ENCODE measurements around the gene NFKB1.

NFKB1 gene

DNA sequence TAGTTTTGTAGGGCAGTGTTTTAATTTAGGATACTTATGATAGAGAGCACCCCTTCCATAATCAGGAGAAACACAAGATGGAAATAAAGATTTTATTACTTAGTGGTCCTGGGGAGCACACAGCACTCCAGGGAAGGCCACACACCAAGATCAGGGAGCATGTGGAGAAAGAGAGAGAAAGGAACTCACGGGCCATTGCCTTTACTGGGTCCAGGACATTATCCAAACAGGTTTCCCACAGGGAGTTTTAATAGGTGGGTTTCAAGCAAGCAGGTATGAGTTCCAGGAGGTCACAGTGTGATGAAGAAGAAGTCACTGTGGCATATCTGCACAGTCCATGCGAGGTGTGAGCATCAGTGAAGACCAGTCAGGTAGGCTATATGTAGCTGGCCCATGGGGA lies 46.8 kb downstream of the NFKB1 start:
- Histone ChIP-seq H4K20me1 (ENCODE audit: insufficient read depth) (no peaks in the 10 kb centered on the region), H3K4me3 (IDR thresholded peaks at IDR 0.05; ENCODE audit: insufficient read depth, low read depth, low read length) (no peak overlapping the region), H3K27me3 (ENCODE audit: insufficient read depth, low read depth) (no peaks in the 10 kb centered on the region), H3K9ac (no peak overlapping the region), H3K4me1 (ENCODE audit: low read depth, poor library complexity, severe bottlenecking) (peaks cover 51% of the 10 kb centered on the region), H3K4me2 (no peak overlapping the region), H3K27ac (no peak overlapping the region), H2AFZ (ENCODE audit: low read depth) (no peak overlapping the region), H3K36me3 (ENCODE audit: insufficient read depth) (no peaks in the 10 kb centered on the region), H3K79me2 (ENCODE audit: insufficient read depth, low read depth) (no peaks in the 10 kb centered on the region)
- TF ChIP-seq, protein P1, sequence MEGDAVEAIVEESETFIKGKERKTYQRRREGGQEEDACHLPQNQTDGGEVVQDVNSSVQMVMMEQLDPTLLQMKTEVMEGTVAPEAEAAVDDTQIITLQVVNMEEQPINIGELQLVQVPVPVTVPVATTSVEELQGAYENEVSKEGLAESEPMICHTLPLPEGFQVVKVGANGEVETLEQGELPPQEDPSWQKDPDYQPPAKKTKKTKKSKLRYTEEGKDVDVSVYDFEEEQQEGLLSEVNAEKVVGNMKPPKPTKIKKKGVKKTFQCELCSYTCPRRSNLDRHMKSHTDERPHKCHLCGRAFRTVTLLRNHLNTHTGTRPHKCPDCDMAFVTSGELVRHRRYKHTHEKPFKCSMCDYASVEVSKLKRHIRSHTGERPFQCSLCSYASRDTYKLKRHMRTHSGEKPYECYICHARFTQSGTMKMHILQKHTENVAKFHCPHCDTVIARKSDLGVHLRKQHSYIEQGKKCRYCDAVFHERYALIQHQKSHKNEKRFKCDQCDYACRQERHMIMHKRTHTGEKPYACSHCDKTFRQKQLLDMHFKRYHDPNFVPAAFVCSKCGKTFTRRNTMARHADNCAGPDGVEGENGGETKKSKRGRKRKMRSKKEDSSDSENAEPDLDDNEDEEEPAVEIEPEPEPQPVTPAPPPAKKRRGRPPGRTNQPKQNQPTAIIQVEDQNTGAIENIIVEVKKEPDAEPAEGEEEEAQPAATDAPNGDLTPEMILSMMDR (conservative IDR thresholded peaks at IDR 0.05; ENCODE audit: low read depth, low read length): no peak

DNA sequence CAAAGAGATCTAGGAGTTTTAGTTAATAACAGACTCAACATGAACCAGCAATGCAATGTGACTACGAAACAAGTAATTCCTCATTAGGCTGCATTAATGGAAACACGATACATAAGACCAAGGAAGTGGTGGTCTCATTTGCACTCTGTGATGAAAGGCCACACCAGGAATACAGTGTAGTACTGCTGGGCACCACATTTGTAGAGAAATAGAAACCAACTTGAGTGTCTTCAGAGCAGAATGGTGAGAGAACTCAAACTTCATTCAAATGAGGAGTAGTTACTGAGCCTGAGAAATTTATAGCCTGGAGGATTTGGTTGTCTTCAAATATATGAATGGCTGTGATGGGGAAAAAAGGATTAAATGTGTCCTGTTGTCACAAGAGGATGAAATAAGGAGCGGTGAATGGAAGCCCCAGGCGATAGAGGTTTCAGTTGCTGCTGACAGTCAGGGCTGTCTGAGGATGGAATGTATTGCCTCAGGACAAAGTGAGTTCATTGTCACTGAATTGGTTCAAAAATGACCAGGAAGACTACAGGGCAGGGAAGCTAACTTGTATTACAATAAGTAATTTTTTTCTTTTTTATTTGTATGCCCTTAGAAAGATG lies 50.9 kb downstream of the NFKB1 start:
- Histone ChIP-seq H3K4me1 (ENCODE audit: low read depth, poor library complexity, severe bottlenecking) (peaks cover 27% of the 10 kb centered on the region), H3K9ac (no peak overlapping the region), H3K4me2 (peak overlapping the region; percentile 23; the same call in 1 of the 2 replicates), H4K20me1 (ENCODE audit: insufficient read depth) (no peaks in the 10 kb centered on the region), H3K27ac (no peak overlapping the region), H3K27me3 (ENCODE audit: insufficient read depth, low read depth) (no peaks in the 10 kb centered on the region), H2AFZ (ENCODE audit: low read depth) (no peak overlapping the region), H3K36me3 (ENCODE audit: insufficient read depth) (no peaks in the 10 kb centered on the region), H3K4me3 (IDR thresholded peaks at IDR 0.05; ENCODE audit: insufficient read depth, low read depth, low read length) (no peak overlapping the region), H3K79me2 (ENCODE audit: insufficient read depth, low read depth) (no peaks in the 10 kb centered on the region; the same call in 1 of the 2 replicates)
- TF ChIP-seq, protein P1 (conservative IDR thresholded peaks at IDR 0.05; ENCODE audit: low read depth, low read length): no peak

DNA sequence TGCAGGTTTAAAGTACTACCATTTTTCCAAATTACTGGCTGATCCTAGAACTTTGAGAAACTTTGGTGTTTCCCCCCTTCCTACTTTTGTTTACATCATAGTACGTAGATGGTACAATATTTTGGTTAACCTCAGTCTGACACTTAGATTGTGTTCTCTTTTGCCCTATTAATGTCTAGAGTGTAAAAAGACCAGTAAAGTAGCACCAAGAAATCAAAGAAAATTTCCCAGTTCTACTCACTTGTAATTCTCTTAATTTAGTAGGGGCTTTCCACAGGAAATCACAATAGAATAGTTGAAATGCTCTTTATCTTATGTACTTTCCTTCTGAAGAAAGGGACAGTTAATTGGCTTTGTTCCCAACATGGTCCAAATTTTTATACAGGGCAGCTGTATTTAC lies 51.6 kb downstream of the NFKB1 start:
- Histone ChIP-seq H3K79me2 (ENCODE audit: insufficient read depth, low read depth) (no peaks in the 10 kb centered on the region; the same call in 1 of the 2 replicates), H3K36me3 (ENCODE audit: insufficient read depth) (no peaks in the 10 kb centered on the region)

DNA sequence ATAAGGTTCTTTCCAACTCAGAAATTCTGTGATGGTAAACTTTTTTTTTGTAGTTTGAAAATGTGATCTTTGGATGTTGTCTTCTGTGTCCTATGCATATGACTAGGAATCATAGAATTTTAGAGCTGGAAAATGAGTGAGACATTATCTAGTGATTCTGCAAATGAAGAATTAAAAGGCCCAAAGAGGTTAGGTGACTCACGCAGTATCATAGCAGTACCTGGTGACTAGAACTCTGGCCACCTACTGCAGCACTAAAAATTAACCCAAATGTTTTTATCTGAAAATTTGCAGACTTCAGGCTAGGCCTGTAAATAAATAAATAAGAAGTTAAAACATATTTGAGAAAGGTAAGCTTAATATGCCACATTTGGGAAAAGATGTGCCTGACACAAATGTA lies 52.8 kb downstream of the NFKB1 start:
- Histone ChIP-seq H2AFZ (ENCODE audit: low read depth) (no peak overlapping the region), H3K4me3 (IDR thresholded peaks at IDR 0.05; ENCODE audit: insufficient read depth, low read depth, low read length) (no peak overlapping the region), H3K79me2 (ENCODE audit: insufficient read depth, low read depth) (no peaks in the 10 kb centered on the region; the same call in 1 of the 2 replicates), H4K20me1 (ENCODE audit: insufficient read depth) (no peaks in the 10 kb centered on the region), H3K4me1 (ENCODE audit: low read depth, poor library complexity, severe bottlenecking) (peaks cover 20% of the 10 kb centered on the region), H3K27ac (no peak overlapping the region), H3K9ac (no peak overlapping the region), H3K36me3 (ENCODE audit: insufficient read depth) (no peaks in the 10 kb centered on the region), H3K4me2 (no peak overlapping the region), H3K27me3 (ENCODE audit: insufficient read depth, low read depth) (no peaks in the 10 kb centered on the region)
- TF ChIP-seq, protein P1 (conservative IDR thresholded peaks at IDR 0.05; ENCODE audit: low read depth, low read length): no peak

More for the DNA sequence above, 51.6 kb downstream of the NFKB1 start:
- no peaks in the 10 kb centered on the region for H3K27me3 ChIP-seq (ENCODE audit: insufficient read depth, low read depth)
- H3K4me3 ChIP-seq (IDR thresholded peaks at IDR 0.05; ENCODE audit: insufficient read depth, low read depth, low read length): no peak overlapping the region
- TF ChIP-seq, protein P1 (conservative IDR thresholded peaks at IDR 0.05; ENCODE audit: low read depth, low read length): no peak
- no peaks in the 10 kb centered on the region for H4K20me1 ChIP-seq (ENCODE audit: insufficient read depth)
- H3K27ac ChIP-seq: no peak overlapping the region
- H3K4me2 ChIP-seq: peak overlapping the region; percentile 23; the same call in 1 of the 2 replicates
- H3K4me1 ChIP-seq (ENCODE audit: low read depth, poor library complexity, severe bottlenecking): peaks cover 20% of the 10 kb centered on the region
- H3K9ac ChIP-seq: no peak overlapping the region
- H2AFZ ChIP-seq (ENCODE audit: low read depth): no peak overlapping the region

Data from KMS-11 (cell line).